ENCODE measurements around the gene RABGAP1L.
"Not testable (repeated sequence)": the region's sequence is repeated elsewhere in the genome, so short reads cannot be mapped to it uniquely, and the experiment has no call there.

RABGAP1L gene

GRCh38 chr1:174702011-174702410, 542.7 kb downstream of the RABGAP1L start:
- Histone ChIP-seq H3K36me3 (replicated peaks; ENCODE audit: low read depth, low read length) (peaks cover 3% of the 10 kb centered on the region), H3K27me3 (ENCODE audit: low read depth, low read length) (no peaks in the 10 kb centered on the region), H3K4me3 (ENCODE audit: low read length) (no peak overlapping the region), H3K9me3 (ENCODE audit: insufficient read depth, low read length) (no peaks in the 10 kb centered on the region), H3K9ac (ENCODE audit: low read length) (no peak overlapping the region), H2AFZ (ENCODE audit: low read depth, low read length) (no peak overlapping the region), H4K20me1 (ENCODE audit: insufficient read depth, low read length) (no peaks in the 10 kb centered on the region), H3K4me2 (ENCODE audit: low read length) (no peak overlapping the region), H3K4me1 (ENCODE audit: low read length) (no peaks in the 10 kb centered on the region), H3K27ac (ENCODE audit: low read length) (no peak overlapping the region), H3K79me2 (ENCODE audit: low read length) (no peaks in the 10 kb centered on the region)
- TF ChIP-seq CTCF (IDR thresholded peaks at IDR 0.05; ENCODE audit: low read depth, low read length) (no peak), EZH2phosphoT487 (IDR thresholded peaks at IDR 0.05; ENCODE audit: low read depth) (no peak)

- Histone ChIP-seq H3K4me3 (ENCODE audit: low read length) (no peak overlapping the region), H3K36me3 (replicated peaks; ENCODE audit: low read depth, low read length) (peaks cover 3% of the 10 kb centered on the region), H3K9me3 (ENCODE audit: insufficient read depth, low read length) (no peaks in the 10 kb centered on the region), H3K79me2 (ENCODE audit: low read length) (no peaks in the 10 kb centered on the region), H3K27me3 (ENCODE audit: low read depth, low read length) (no peaks in the 10 kb centered on the region), H3K27ac (ENCODE audit: low read length) (no peak overlapping the region), H3K9ac (ENCODE audit: low read length) (no peak overlapping the region), H4K20me1 (ENCODE audit: insufficient read depth, low read length) (no peaks in the 10 kb centered on the region), H3K4me1 (ENCODE audit: low read length) (no peaks in the 10 kb centered on the region), H3K4me2 (ENCODE audit: low read length) (no peak overlapping the region), H2AFZ (ENCODE audit: low read depth, low read length) (no peak overlapping the region)
- TF ChIP-seq EZH2phosphoT487 (IDR thresholded peaks at IDR 0.05; ENCODE audit: low read depth) (no peak), CTCF (IDR thresholded peaks at IDR 0.05; ENCODE audit: low read depth, low read length) (no peak)
Observed at GRCh38 chr1:174703309-174703708, 544.0 kb downstream of the RABGAP1L start.

GRCh38 chr1:174704300-174704699, 545.0 kb downstream of the RABGAP1L start:
- Histone ChIP-seq H4K20me1 (ENCODE audit: insufficient read depth, low read length) (no peaks in the 10 kb centered on the region), H3K79me2 (ENCODE audit: low read length) (no peaks in the 10 kb centered on the region), H3K4me1 (ENCODE audit: low read length) (no peaks in the 10 kb centered on the region), H3K27me3 (ENCODE audit: low read depth, low read length) (no peaks in the 10 kb centered on the region), H3K4me3 (ENCODE audit: low read length) (no peak overlapping the region), H2AFZ (ENCODE audit: low read depth, low read length) (no peak overlapping the region), H3K36me3 (replicated peaks; ENCODE audit: low read depth, low read length) (peaks cover 3% of the 10 kb centered on the region), H3K9ac (ENCODE audit: low read length) (no peak overlapping the region), H3K4me2 (ENCODE audit: low read length) (no peak overlapping the region), H3K27ac (ENCODE audit: low read length) (no peak overlapping the region), H3K9me3 (ENCODE audit: insufficient read depth, low read length) (no peaks in the 10 kb centered on the region)
- TF ChIP-seq EZH2phosphoT487 (IDR thresholded peaks at IDR 0.05; ENCODE audit: low read depth) (no peak), CTCF (IDR thresholded peaks at IDR 0.05; ENCODE audit: low read depth, low read length) (no peak)

- TF ChIP-seq EZH2phosphoT487 (IDR thresholded peaks at IDR 0.05; ENCODE audit: low read depth) (no peak), CTCF (IDR thresholded peaks at IDR 0.05; ENCODE audit: low read depth, low read length) (no peak)
- H3K9ac ChIP-seq (ENCODE audit: low read length) = no peak overlapping the region
Observed at GRCh38 chr1:174710868-174711845, 551.8 kb downstream of the RABGAP1L start.

GRCh38 chr1:174711848-174712247, 552.5 kb downstream of the RABGAP1L start:
- H3K27ac ChIP-seq (ENCODE audit: low read length) = not testable (repeated sequence)

More at GRCh38 chr1:174710868-174711845, 551.8 kb downstream of the RABGAP1L start:
- Histone ChIP-seq H3K9me3 (ENCODE audit: insufficient read depth, low read length) (no peaks in the 10 kb centered on the region), H3K79me2 (ENCODE audit: low read length) (no peaks in the 10 kb centered on the region), H3K4me2 (ENCODE audit: low read length) (no peak overlapping the region), H2AFZ (ENCODE audit: low read depth, low read length) (no peak overlapping the region), H3K27ac (ENCODE audit: low read length) (no peak overlapping the region), H3K36me3 (replicated peaks; ENCODE audit: low read depth, low read length) (peaks cover 3% of the 10 kb centered on the region), H3K4me1 (ENCODE audit: low read length) (no peaks in the 10 kb centered on the region), H4K20me1 (ENCODE audit: insufficient read depth, low read length) (no peaks in the 10 kb centered on the region), H3K27me3 (ENCODE audit: low read depth, low read length) (no peaks in the 10 kb centered on the region), H3K4me3 (ENCODE audit: low read length) (no peak overlapping the region)

More at GRCh38 chr1:174711848-174712247, 552.5 kb downstream of the RABGAP1L start:
- H3K27me3 ChIP-seq (ENCODE audit: low read depth, low read length); H3K4me1 ChIP-seq (ENCODE audit: low read length); H3K4me2 ChIP-seq (ENCODE audit: low read length); H3K4me3 ChIP-seq (ENCODE audit: low read length); H3K79me2 ChIP-seq (ENCODE audit: low read length); H3K36me3 ChIP-seq (replicated peaks; ENCODE audit: low read depth, low read length); H2AFZ ChIP-seq (ENCODE audit: low read depth, low read length); H4K20me1 ChIP-seq (ENCODE audit: insufficient read depth, low read length); H3K9ac ChIP-seq (ENCODE audit: low read length); H3K9me3 ChIP-seq (ENCODE audit: insufficient read depth, low read length): not testable (repeated sequence)
